NCI-H2171 (cell line): Measurements from ENCODE around the gene ZRANB3.

Experiments used
- DNase-seq: peaks from one replicate; lab custom pipeline; 2025; lab: John Stamatoyannopoulos, UW

ZRANB3 gene

DNA sequence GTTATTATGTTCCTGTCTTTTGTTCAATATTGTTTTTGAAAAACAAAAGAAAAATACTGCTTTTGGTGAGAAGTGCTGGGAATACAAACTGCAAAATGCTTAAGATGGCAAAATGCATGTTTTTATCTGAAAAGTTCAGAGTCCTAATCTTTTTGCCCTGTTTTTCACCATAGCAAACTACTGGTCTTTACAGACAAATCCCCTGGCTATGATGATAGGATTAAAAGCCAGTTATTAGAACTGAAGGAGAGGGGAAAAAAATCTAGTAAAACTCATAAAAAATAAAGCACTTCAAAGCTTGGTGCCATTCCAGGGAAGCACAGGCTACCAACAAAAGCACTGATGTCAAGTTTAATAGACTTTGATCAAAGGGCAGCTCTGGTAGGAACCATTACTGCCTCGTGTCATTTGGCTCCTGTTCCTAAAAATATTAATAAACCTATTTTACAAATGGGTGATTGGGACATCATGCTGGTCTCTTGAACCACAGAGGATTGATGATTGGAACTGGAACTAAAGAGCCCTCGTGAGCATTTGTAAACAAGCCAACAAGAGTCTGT is 284.2 kb downstream of the ZRANB3 start:
- DNase-seq: no peak

DNA sequence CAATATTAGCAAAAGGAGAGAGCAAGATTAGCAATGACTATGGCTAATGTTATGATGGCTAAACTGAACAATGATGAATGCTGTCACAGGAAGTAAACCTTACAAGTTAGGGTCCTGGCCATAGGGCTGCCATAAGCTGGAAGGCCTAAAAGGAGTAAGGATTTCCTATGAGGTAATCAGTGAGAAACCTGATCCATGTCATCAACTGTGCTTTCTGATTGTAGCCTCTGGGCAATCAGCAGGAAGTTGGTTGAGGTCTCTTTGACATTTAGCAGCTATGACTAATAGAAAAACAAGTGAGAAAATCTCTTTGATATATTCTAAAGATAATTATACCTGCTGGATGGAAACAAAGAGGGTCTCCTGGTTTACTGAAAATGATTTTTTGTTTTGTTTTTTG is 285.9 kb downstream of the ZRANB3 start:
- DNase-seq: no peak

DNA sequence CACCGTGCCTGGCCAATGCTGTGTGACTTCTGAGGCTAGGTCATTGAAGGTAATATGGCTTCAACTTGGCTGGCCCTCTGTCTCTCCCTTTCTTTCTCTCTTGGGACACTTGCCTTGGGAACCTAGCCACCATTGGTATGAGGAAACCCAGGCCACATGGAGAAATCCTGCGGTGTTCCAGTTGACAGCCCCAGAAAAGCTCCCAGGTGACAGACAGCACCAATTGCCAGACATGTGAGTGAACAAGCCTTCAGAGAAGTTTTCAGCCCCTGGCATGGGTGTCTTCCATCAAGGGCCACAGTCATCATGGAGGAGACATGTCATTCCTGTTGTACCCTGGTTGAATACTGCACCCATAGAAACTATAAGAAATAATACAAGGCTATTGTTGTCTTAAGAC is 292.4 kb downstream of the ZRANB3 start:
- no peak for DNase-seq

DNA sequence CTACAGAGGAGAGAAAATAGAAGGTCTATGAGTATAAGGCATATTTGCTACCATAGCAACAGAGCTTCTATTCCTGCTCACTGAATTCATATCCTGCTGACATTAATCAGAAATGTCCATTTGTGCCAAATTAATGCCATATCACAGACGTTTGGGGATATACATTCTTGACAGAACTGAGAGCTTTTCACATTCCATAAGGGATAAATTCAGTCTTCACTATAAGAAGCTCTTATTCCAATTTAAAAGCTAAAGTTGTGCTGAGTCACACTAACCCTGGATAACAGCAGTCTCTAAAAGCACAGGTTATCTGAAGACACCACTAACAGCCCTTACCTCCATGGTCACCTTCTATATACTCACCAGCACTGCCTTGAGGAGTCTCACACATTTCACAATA is 300.9 kb downstream of the ZRANB3 start:
- DNase-seq: no peak

DNA sequence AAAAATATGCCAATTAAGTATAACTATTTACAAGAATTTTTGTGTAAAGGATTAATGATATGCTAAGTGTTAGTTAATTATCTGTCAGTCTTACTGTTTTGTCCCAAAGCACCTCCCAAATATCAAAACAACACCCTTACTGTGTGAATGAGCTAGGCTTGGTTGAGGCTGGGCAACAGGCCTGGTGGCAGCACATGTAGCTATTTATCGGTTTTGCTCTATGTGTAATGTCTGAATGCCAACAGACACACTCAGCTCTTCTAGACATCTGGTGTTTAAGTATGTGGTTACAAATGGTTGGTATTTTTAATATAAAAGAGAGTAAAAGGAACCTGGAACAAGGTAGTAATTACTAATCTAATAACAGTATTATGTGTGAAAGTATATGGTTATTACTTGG is 303.6 kb downstream of the ZRANB3 start:
- DNase-seq: no peak

- DNase-seq: no peak
Measured at GRCh38 chr2:135226961-135227360, 304.1 kb downstream of the ZRANB3 start.

- no peak for DNase-seq
Measured at GRCh38 chr2:135225781-135226180, 305.2 kb downstream of the ZRANB3 start.

DNA sequence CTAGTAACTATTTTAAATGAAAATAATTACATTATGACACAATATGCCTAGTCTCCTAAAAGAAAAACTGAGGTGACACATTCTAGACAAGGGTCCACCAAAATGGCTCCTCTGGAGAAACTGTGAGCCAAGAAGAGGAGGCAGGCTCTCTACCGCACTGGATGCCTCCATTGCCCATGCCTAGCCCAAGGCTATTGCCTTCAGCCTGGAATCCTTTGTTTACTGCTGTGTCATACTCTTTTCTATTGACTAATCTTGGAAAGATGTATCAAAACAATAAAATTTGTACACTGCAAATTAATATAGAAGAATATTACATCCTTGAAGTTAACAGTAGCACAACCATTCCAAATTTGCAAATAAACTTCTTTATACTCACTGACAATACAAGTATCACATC is 311.8 kb downstream of the ZRANB3 start:
- DNase-seq: no peak

DNA sequence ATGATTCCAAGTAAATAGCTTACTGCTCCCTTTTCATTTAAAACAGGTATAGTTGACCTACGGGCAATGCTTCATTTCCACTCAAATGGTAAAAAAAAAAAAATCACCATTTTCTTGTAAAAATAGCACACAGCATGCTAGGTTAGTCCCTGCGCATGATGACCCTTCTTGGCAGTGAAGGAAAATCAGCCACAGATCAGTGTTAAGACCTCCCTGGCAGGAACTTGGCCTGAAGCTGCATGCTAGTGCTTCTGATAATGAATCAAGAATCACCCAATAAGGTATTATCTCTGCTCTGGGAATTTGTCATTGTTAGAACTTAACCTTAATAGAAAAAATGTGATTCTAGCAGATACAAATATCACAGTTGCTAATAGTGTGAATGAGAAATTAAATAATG is 312.6 kb downstream of the ZRANB3 start:
- no peak for DNase-seq

DNA sequence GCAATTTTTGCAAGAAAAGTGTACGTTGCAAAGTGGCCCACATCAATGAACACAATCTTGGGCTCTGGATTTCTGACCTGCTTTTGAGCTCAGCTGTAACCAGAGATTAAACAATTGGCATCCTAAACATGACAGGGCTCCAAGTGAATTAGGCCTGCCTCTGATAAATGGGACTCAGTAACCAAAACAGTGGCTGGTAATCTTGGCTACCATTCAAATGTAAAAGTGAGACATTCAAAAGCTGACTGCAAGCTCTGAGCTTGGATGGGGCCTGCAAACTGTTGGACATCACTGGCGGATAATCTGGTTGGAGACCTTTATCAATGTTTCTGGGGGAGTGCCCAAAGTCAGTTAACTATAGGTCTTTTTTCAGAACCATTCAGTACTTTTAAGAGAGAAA is 318.3 kb downstream of the ZRANB3 start:
- DNase-seq: no peak

DNA sequence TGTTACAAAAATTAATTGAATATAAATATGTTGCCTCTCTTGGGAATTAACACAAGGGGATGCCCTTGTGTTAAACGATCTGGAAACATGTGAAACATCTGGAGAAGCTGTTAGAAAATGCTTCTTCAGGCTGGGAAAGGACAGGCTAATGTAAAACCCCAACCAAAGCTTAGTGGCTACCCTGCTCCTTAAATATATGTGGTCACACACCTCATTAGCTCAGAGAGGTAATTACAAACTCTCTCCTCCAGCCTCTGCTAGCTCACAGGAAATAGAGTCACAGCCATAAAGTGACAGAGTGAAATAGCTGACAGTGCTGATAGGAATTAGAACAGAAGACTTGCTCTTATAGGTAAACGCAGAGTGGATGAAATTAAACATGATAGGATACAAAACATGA is 323.0 kb downstream of the ZRANB3 start:
- DNase-seq: peak; percentile 8

DNA sequence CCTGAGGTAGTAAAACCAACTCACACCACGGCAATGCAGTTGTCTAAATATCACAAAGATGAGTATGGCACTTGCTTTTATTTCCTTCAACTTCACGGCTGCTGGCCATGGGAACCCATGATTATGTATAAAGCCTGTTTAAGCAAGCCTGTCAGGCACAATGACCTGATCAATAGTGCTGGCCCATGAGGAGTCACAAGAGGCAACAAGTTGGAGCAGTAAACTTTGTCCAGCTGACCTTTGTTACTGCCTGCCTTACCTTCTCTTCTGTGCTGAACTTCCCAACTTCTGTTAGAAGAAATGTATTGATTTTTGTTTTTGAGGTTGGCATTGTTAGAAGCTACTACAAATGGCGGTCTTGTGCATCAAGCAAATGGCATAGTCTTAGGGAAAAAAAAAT is 327.1 kb downstream of the ZRANB3 start:
- no peak for DNase-seq

GRCh38 chr2:135202751-135203150 is 328.3 kb downstream of the ZRANB3 start:
- DNase-seq: no peak

DNA sequence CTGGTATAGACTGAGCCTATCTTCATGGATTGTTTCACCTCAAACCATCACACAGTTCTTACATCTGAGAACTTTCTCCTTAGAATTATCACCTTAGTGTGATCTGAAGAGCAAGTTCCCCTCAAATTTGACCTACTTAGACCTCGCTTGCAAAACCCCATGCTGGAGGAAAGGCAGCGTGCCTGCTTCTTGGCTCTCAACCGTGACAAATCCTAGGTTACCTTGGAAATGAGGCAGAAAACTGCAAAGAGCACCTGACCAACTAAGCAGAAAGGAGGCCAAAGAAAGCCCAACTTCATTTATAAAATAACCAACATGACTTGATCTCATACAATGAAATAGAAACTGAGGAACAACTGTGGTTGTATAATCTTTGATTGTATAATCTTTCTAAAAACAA is 332.5 kb downstream of the ZRANB3 start:
- DNase-seq: no peak

DNA sequence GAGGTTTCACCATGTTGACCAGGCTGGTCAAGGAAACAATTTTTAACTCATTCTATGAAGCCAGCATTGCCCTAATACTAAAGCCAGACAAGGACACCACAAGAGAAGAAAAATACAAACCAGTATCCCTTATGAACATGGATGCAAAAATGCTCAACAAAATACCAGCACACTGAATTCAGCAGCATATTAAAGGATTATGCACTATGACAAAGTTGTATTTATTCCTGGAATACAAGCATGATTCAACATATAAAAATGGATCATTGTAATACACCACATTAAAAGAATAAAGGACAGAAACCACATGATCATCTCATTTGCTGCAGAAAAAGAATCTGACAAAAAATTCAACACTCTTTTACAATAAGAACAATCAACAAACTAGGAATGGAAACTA is 340.2 kb downstream of the ZRANB3 start:
- no peak for DNase-seq

GRCh38 chr2:135189148-135189547 is 341.9 kb downstream of the ZRANB3 start:
- DNase-seq: no peak

- DNase-seq: no peak
Measured at GRCh38 chr2:135187270-135187669, 343.7 kb downstream of the ZRANB3 start.

GRCh38 chr2:135186054-135186453 is 345.0 kb downstream of the ZRANB3 start:
- no peak for DNase-seq

- DNase-seq: no peak
Measured at GRCh38 chr2:135183822-135184221, 347.2 kb downstream of the ZRANB3 start.

DNA sequence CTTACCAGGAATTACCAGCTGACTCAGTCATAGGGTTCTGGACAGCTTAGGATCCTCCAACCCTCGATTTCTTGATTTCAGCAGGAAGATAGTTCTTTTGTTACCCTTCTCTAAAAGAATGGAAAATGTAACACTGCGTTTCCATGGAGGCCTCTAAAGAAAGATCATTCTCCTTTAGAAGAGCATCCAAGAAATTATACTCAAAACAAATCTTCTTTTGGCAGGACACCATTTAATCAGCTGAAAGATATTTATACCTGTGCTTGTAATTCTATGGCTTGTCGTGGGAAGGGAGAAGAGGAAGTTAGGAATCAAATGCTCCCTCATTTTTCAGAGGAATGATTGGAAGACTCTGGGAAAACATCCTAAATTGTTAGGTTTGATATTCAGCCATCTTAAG is 348.4 kb downstream of the ZRANB3 start:
- no peak for DNase-seq

- no peak for DNase-seq
Measured at GRCh38 chr2:135182190-135182589, 348.8 kb downstream of the ZRANB3 start.

DNA sequence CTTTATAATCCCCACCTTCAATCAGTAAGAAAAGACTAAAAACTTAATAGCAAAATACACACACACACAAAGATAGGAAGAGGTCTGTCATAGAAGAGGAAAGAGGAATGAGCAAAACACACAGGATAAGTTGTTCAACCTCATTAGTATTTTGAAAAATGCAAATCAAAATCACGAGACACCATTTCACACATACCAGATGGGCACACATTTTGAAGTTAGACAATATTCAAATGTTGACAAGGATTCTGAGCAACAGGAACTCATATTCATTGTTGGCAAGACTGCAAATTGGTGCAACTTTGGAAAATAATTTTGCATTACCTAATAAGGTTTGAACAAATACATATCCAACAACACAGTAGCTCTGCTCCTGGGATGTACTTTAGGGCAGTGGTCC is 351.3 kb downstream of the ZRANB3 start:
- DNase-seq: no peak

DNA sequence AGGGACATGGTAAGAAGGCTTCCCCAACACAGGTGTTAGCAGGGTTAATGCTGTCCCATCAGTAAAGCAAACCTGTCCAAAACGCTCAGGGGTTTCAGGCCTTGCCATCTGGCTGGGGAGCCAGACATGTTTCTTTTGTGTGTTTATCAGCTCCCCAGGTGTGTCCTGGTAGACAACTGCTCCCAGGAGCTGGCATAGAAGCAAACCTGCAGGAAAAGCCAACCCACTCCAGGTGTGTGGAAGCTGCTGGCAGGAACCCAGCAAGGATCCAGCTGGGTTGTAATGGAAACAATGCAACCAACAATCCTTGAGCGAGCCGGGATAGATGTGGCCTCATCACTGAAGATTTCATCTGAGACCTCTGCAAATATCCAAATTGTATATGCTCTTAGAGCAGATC is 355.8 kb downstream of the ZRANB3 start:
- peak; percentile 72 for DNase-seq

DNA sequence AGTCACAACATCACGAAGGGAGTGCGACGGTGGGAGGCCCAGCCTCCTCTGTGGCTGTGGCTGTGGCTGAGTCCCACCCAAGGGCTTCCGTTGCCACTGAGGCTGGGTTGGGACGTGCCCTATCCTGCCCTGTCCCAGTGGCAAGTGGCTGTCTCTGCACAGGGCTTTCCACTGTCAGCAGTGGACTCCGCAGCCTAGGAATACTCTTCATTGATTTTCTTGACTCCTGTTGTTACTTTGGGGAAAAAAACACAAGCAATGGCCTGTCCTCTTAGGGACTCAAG is 356.3 kb downstream of the ZRANB3 start:
- no peak for DNase-seq
